ENCODE data around the gene DRD3.

The DRD3 gene

DNA sequence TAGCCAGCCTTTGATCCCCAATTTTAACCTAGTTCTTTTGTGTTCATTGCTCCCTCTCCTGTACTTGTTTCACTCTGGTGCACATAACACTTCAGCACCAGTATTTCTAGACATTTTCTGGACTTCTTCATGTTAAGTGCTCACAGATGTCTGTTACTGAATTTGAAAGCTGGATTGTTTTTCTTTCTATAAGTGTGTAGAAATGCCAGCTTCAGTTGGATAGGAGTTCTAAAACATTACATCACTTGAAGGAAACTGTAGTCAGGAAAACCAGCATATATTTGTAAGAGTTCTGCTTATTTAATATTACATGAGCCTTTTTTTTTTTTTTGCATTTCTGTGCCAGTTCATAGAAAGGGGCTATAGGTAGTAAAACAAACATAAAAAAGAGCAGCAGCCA lies 100.7 kb downstream of the DRD3 start:
- H2AFZ ChIP-seq (ENCODE audit: low read depth, low read length): no peak overlapping the region
- no peaks in the 10 kb centered on the region for H3K27me3 ChIP-seq (ENCODE audit: insufficient read depth, low read length)
- peaks cover 85% of the 10 kb centered on the region for H3K36me3 ChIP-seq (ENCODE audit: insufficient read depth, low read length)
- no peak overlapping the region for H3K4me3 ChIP-seq (ENCODE audit: low read length)
- no peaks in the 10 kb centered on the region for H3K4me1 ChIP-seq (ENCODE audit: insufficient read depth, low read length)
- no peaks in the 10 kb centered on the region for H3K9me3 ChIP-seq (ENCODE audit: low read length)
